Measurements from ENCODE around the gene NAXD.

The NAXD gene

DNA sequence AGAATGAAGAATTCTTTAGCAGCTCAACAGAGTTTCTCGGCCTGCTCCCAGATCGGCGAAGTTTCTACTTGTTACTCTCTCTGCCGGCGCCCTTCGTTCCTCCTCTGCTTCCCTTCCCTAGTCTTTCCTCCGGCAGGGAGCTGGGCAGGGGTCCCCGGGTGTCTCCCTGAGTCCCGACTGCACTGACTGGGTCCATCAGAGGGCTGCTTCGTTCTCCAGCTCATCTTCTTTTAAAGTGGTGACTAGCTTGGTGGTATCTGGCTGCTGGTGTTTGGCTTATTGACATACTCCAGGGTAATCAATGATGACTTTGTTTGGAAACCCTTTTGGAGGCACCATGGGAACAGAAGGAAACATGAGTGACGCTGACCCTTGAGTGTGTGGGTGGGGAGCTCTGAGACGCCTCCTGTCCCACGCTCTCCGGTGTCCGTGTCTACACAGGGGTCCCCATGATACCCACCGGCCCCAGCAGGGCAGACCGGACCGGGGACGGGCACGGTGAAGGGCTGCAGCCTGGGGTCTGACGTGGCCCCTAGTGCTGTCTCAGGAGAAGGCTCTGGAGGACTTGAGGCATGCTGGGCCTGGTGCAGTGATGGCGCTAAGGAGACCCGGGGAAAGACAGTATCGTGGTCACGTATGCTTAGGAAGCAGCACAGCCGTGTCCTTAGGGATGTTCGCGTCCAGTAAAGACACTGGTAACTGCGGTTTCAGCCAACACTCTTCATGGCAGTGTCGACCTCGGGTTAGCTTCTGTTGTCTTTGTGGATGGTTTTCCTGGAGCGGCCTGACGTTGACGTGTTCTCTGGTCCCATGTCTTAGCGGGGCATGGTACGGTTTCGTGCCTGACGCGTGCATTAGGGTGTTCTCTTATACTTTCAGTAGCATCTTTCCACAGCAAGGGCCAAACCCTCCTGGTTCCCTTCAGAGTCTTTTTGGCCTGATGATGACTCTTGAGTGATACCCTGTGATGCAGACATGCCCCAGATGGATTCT is 23.8 kb downstream of the NAXD start:
- no peak overlapping the region for H3K4me3 Mint-ChIP-seq
- no peaks in the 10 kb centered on the region for H3K9me3 Mint-ChIP-seq
- no peaks in the 10 kb centered on the region for H3K4me1 Mint-ChIP-seq (ENCODE audit: low read depth)
- peaks cover 44% of the 10 kb centered on the region for H3K36me3 Mint-ChIP-seq (ENCODE audit: low read depth)
- no peak overlapping the region for H3K27ac Mint-ChIP-seq
- no peaks in the 10 kb centered on the region for H3K27me3 Mint-ChIP-seq (ENCODE audit: low read depth)
- DNase-seq (ENCODE audit: low spot score): no peak

DNA sequence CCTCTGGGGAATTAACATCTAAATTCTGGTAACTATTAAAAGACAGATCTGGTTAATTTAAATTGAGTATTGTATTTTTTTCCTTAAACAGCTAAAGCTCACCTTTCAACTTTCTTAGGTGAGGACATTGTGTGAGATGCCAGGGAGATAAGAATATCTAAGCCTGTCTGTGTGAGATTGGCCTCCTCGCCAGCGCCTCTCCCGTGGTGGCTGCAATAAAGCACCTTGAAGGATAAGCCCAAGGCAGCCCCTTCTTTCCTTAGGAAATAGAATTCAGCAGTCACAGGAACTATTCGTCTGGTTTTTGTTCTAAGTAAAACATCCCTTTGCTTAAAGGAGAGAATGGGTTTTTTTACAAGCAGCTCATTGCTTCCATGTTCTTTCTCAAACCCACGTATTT is 24.6 kb downstream of the NAXD start:
- Mint-ChIP-seq H3K36me3 (ENCODE audit: low read depth) (peaks cover 50% of the 10 kb centered on the region), H3K4me1 (ENCODE audit: low read depth) (peaks cover 3% of the 10 kb centered on the region), H3K4me3 (no peak overlapping the region), H3K27me3 (ENCODE audit: low read depth) (no peaks in the 10 kb centered on the region), H3K27ac (no peak overlapping the region), H3K9me3 (no peaks in the 10 kb centered on the region)
- no peak for DNase-seq (ENCODE audit: low spot score)

DNA sequence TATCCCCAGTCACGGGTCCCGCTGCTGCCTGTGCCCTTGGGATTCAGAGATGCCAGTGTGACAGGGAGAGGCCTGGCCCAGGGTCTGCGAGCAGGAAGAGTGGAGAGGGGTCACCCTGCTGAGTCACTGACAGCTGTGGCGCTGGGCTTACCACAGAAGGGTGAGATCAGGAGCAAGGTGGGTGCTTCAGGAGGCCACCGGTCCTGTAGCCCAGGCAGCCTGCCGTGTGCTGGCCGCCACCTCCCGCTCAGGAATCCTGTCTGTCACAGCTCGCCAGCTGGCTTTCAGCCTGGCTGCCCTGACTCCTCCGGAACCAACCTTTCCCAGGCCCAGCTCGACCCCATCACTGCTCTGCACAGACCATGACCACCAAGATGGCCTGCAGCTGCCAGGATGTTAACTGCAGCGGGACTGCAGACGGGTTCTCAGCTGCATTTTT is 25.3 kb downstream of the NAXD start:
- peaks cover 3% of the 10 kb centered on the region for H3K4me1 Mint-ChIP-seq (ENCODE audit: low read depth)
- H3K4me3 Mint-ChIP-seq: no peak overlapping the region
- H3K27me3 Mint-ChIP-seq (ENCODE audit: low read depth): no peaks in the 10 kb centered on the region
- no peak overlapping the region for H3K27ac Mint-ChIP-seq
- DNase-seq (ENCODE audit: low spot score): no peak
- no peaks in the 10 kb centered on the region for H3K9me3 Mint-ChIP-seq
- peaks cover 44% of the 10 kb centered on the region for H3K36me3 Mint-ChIP-seq (ENCODE audit: low read depth)

DNA sequence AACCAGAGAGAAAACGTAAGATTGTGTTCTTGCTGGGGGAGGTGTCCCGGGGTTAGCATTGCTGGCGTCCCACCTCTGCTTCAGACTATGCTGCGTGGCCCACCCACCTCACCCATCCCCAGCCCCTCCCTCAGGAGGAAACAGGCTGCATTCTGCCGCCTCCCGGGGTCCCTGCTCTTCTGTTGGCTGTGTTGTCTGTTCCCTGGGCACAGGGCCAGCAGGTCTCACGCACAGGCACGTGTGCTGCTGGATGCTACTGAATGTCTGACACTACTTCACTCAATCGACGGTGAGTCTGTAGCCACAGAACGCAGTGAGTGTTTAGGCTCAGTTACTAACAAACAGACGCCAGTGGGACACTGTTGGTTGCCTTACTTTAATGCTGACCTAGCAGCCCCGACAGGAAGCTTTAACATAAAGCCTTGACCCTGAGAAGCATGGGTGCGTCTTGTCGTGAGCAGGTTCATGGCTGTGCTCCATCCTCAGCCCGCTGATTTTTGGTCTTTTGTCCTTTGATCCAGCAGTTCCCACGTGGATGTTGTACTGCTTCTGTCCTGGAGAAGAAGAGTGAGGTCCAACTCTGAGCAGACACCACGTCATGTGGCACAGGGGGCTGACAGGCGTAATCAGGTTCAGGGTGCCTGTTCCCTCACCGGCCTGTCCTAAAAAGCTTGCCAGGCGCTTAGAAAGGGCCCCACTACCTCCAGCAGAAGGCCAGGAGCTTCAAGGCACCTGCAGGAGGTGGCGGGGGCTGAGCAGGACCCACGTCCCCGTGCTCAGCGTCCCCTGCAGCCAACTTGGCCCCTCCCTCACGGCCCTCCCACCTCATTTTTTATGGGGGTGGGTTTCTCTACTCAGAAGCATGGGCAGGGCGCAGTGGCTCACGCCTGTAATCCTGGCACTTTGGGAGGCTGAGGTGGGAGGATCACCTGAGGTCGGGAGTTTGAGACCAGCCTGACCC is 26.0 kb downstream of the NAXD start:
- peaks cover 42% of the 10 kb centered on the region for H3K36me3 Mint-ChIP-seq (ENCODE audit: low read depth)
- H3K27me3 Mint-ChIP-seq (ENCODE audit: low read depth): no peaks in the 10 kb centered on the region
- H3K27ac Mint-ChIP-seq: no peak overlapping the region
- no peak for DNase-seq (ENCODE audit: low spot score)
- H3K4me3 Mint-ChIP-seq: no peak overlapping the region
- peaks cover 3% of the 10 kb centered on the region for H3K4me1 Mint-ChIP-seq (ENCODE audit: low read depth)
- no peaks in the 10 kb centered on the region for H3K9me3 Mint-ChIP-seq

DNA sequence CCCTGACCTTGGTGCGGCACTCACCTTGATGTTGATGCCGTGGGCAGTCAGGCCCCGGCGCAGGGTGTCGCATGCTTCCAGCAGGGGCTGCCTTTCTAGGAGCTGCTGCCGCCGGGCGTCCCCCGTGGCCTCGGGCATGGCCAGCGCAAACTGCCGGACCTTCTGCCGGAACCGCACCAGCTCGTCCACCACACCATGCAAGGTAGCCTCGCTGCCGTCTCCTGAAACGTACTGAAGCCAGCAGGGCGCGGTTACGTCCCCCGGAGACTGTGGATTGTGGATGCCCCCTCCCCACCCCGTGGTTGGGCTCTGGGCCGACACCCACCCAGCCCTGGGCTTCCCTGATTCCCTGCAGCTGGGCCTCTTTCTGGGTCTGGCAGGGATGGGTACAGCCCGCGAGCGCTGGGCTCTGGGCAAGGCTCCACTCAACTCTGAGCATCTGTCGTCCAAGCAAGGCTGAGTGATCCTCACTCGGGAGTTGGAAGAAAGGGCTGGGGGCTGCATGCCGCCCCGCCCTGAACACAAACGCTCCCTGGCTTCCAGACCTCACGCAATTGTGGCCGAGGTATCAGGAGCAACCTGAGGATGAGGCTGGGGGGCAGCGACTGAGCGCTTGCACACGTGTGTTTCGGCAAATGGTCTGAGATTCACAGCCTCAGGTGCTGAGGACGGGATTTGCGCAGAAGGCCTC is 27.1 kb downstream of the NAXD start:
- Mint-ChIP-seq H3K9me3 (no peaks in the 10 kb centered on the region), H3K36me3 (ENCODE audit: low read depth) (peaks cover 40% of the 10 kb centered on the region), H3K4me3 (no peak overlapping the region), H3K27me3 (ENCODE audit: low read depth) (no peaks in the 10 kb centered on the region), H3K27ac (no peak overlapping the region), H3K4me1 (ENCODE audit: low read depth) (peaks cover 3% of the 10 kb centered on the region)
- DNase-seq (ENCODE audit: low spot score): no peak

DNA sequence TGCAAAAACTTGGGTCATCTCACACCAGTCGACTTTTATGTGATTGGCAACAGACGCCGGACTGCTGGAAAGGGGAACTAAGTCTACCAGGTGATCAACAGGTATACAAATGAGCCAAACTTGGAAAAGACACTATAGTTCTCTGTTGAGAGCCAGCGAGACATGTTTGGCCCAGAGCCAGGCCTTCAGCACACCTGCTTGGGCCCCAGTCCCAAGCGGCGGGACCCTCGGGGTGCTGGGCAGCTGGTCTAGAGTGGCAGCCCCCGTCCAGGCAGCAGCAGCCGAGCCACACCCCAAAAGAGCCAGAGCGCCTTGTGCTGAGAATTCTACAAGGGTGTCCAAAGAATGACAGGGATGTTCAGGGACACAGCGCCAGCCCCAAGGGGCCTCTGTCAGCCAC is 28.0 kb downstream of the NAXD start:
- Mint-ChIP-seq H3K4me3 (no peak overlapping the region), H3K27ac (no peak overlapping the region), H3K27me3 (ENCODE audit: low read depth) (no peaks in the 10 kb centered on the region), H3K4me1 (ENCODE audit: low read depth) (peaks cover 3% of the 10 kb centered on the region), H3K9me3 (no peaks in the 10 kb centered on the region), H3K36me3 (ENCODE audit: low read depth) (peaks cover 40% of the 10 kb centered on the region)
- no peak for DNase-seq (ENCODE audit: low spot score)

DNA sequence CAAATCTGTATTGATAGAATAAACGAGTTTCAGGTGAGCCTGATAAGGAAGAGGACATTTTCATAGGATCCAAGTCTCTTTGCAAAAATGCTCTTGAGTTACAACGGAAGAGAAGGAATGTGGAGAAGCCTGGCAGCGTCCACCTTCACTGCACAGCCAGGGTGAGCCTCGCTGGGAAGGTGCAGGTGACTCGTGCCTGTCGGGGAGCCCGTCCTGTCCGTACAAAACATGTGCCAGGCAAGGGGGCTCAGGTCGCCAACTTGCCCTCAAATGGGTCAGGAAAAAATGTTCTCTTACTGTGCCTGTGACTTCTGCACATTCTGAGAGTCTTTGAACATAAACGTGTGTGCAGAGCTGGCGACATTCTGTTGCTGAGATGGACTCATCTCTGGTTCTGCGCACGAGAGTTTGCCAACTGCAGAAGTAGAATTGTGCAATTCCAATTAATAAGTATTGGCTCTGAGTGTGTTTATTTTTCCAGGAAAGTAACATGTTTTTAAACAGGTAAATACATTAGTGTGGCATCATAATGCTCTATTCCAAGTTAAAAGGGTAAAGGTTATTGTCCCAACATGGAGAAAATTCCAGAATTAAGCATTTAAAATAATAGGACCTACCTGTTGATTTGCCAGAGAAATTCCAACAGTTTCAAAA is 28.6 kb downstream of the NAXD start:
- no peak for DNase-seq (ENCODE audit: low spot score)
- Mint-ChIP-seq H3K36me3 (ENCODE audit: low read depth) (peaks cover 36% of the 10 kb centered on the region), H3K27me3 (ENCODE audit: low read depth) (no peaks in the 10 kb centered on the region), H3K4me1 (ENCODE audit: low read depth) (peaks cover 3% of the 10 kb centered on the region), H3K4me3 (no peak overlapping the region), H3K9me3 (no peaks in the 10 kb centered on the region), H3K27ac (no peak overlapping the region)

DNA sequence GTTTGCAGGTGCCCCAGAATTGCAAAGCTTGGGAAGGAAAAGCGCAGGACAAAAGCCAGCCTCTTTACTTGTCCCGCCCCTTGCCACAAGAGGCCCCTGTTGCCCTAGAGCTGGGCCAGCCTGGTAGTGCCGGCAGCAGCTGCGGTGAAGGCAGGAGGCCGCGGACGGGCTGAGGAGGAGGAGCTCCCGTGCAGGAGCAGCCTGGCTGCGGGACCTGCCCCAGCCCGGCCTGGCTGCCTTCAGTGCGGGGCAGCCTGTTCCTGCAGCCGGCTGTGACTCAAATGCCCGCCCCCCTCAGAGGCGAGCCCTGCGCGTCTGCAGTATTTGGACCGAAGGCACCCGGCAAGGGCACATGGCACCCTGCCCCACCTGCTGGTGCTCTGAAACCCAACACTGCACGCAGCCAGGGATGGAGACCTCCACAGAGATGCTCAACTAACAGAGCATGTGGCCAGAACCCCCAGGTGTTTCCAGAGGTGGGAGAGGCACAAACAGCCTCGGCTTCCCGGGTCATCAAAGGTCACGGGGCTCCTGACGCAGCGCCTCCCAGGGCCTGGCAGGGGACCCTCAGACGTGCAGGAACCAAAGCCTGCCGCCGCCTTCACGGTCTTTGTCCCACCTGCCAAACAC is 29.7 kb downstream of the NAXD start:
- H3K4me1 Mint-ChIP-seq (ENCODE audit: low read depth): peaks cover 3% of the 10 kb centered on the region
- no peak overlapping the region for H3K4me3 Mint-ChIP-seq
- DNase-seq (ENCODE audit: low spot score): peak; percentile 24
- H3K27ac Mint-ChIP-seq: no peak overlapping the region
- H3K36me3 Mint-ChIP-seq (ENCODE audit: low read depth): peaks cover 28% of the 10 kb centered on the region
- H3K9me3 Mint-ChIP-seq: no peaks in the 10 kb centered on the region
- H3K27me3 Mint-ChIP-seq (ENCODE audit: low read depth): no peaks in the 10 kb centered on the region

DNA sequence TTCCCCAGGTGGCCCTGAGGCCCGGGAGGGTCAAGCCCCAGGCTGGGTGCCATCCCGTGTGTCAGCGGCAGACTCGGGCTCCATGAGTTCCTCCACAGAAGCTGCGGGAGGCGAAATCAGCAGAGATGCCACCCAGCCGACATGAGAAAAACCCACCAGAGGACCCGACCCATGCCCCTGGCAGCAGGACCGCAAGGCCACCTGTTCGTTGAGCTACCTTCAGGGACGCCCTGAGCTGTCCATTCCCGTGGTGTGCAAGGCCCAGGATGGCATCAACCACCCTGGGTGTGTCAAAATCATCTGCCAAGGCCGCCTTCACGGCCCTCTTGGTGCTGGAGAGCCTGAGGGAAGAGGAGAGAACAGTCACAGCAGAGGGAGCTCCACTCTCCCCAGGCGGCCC is 30.4 kb downstream of the NAXD start:
- H3K36me3 Mint-ChIP-seq (ENCODE audit: low read depth): peaks cover 27% of the 10 kb centered on the region
- H3K9me3 Mint-ChIP-seq: no peaks in the 10 kb centered on the region
- H3K4me1 Mint-ChIP-seq (ENCODE audit: low read depth): peaks cover 3% of the 10 kb centered on the region
- DNase-seq (ENCODE audit: low spot score): no peak
- no peak overlapping the region for H3K4me3 Mint-ChIP-seq
- no peak overlapping the region for H3K27ac Mint-ChIP-seq
- H3K27me3 Mint-ChIP-seq (ENCODE audit: low read depth): no peaks in the 10 kb centered on the region

DNA sequence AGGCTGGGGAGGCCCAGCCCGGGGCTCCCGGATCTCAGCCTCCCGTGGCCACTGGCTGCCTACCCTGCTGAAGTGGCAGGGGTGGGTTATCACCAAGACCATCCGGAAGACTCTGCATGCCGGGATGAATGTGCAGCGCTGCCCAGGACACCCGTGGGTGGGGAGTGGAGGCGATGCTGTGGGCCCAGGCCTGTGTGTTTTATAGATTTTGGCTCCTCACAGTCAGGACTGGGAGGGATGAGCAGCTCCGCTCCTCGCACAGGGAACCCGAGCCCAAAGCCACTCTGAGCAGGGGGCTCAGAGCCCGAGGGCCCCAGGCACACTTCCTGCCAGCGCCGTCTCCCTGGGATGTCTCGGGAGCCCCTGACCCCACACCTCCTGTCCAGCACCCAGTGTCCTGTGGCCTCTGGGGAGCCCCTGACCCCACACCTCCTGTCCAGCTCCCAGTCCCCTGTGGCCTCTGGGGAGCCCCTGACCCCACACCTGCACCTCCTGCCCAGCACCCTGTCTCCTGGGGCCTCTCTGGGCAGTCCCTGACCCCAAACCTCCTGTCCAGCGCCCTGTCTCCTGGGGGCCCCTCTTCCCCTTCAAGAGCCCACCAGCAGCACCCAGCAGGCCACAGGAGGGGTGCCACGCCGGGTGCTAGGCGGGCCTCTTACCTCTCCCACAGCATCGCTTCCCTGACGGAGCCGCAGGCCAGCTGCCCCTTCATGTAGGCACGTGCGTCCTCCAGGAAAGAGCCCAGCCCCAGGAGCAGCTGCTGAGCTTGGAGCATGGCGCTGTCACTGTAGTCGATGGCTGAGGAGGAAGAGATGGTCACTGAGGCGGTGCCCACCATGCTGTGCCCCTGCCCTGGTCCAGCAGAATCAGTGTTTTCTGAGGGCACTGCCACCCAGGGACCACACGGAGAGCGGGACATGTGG is 31.4 kb downstream of the NAXD start:
- peaks cover 27% of the 10 kb centered on the region for H3K36me3 Mint-ChIP-seq (ENCODE audit: low read depth)
- no peak overlapping the region for H3K27ac Mint-ChIP-seq
- no peaks in the 10 kb centered on the region for H3K27me3 Mint-ChIP-seq (ENCODE audit: low read depth)
- peaks cover 3% of the 10 kb centered on the region for H3K4me1 Mint-ChIP-seq (ENCODE audit: low read depth)
- H3K9me3 Mint-ChIP-seq: no peaks in the 10 kb centered on the region
- DNase-seq (ENCODE audit: low spot score): no peak
- H3K4me3 Mint-ChIP-seq: no peak overlapping the region

DNA sequence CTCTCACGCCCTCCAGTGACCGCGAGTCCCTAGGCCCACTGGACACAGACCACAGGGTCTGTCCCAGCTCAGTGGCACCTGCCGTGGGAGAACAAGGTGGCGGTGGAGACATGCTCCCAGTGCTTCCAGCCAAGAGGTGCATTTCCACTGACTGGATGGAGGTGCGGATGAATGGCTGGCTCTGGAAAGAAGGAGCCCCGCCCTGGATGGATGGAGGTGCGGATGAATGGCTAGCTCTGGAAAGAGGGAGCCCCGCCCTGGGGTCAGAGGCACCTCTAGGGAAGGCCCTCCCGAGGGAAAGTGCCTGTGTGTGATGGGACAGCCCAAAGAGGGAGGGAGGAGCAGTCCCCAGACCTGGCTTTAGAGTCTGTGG is 32.0 kb downstream of the NAXD start:
- Mint-ChIP-seq H3K4me1 (ENCODE audit: low read depth) (peaks cover 3% of the 10 kb centered on the region), H3K27ac (no peak overlapping the region), H3K9me3 (no peaks in the 10 kb centered on the region), H3K36me3 (ENCODE audit: low read depth) (peaks cover 27% of the 10 kb centered on the region), H3K4me3 (no peak overlapping the region), H3K27me3 (ENCODE audit: low read depth) (no peaks in the 10 kb centered on the region)
- no peak for DNase-seq (ENCODE audit: low spot score)

DNA sequence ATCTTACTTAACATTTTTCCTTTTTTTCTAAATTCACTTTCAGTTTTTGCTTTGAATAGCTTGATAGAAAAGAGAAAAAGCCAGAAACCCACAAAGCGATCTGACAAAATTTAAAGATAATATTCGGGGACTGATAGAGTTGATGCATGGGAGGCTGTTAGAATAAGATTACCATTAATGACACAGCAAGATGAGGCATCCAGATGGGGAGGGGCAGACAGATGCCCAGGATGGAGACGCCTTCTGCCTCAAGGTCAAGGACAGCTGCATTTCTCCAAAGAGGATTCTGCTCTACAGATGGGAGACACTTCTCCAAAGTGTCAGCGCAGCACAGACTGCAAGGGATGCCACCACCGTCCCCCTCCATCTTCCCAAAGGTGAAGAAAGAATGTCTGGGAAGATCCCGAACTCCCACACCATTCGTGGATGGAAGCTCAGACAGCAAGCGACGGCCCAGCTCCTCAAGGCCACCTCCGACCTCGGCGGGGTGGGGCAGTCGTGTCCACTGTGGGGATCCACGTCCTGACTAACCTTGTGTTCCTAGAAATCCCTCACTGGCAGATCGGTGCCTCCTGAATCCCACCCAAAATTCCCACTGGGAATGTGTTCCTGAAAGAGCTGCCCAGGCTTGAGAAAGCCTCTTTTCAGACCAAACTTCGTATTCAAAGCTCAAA is 32.9 kb downstream of the NAXD start:
- Mint-ChIP-seq H3K4me3 (no peak overlapping the region), H3K27me3 (ENCODE audit: low read depth) (no peaks in the 10 kb centered on the region), H3K9me3 (no peaks in the 10 kb centered on the region), H3K36me3 (ENCODE audit: low read depth) (peaks cover 19% of the 10 kb centered on the region), H3K27ac (no peak overlapping the region), H3K4me1 (ENCODE audit: low read depth) (peaks cover 3% of the 10 kb centered on the region)
- DNase-seq (ENCODE audit: low spot score): no peak
